22Rv1 (cell line): ENCODE results near the gene ANGPTL8.

Experiments used
- CTCF ChIP-seq: fragments of 450-650 bp; IDR thresholded peaks from 2 replicates; pipeline ENCODE4 v1.5.1; 2017; ENCODE audit warnings: mild to moderate bottlenecking
- ZFX ChIP-seq: fragments of 450-650 bp; IDR thresholded peaks from 2 replicates; pipeline ENCODE4 v1.6.1; 2017; ENCODE audit warnings: antibody characterized with exemption, borderline replicate concordance

- TF ChIP-seq CTCF, result no peak
- no peak for TF ChIP-seq ZFX
Observed at GRCh38 chr19:11199517-11199916, 39.9 kb upstream of the ANGPTL8 start.
